ENCODE measurements around the gene VNN1.

Gene VNN1

GRCh38 chr6:132713352-132714134, at the start of gene VNN1:
Gene VNN1 (minus strand): TSS chr6:132714055. CDS start chr6:132714035, 20 bp downstream.
- DNase-seq = no peak

- no peak for DNase-seq
These were observed 49.4 kb upstream of the VNN1 start for GRCh38 chr6:132763269-132763668.

GRCh38 chr6:132760256-132760655, 46.4 kb upstream of the VNN1 start:
- DNase-seq = no peak

GRCh38 chr6:132758689-132759088, 44.8 kb upstream of the VNN1 start:
- no peak for DNase-seq

GRCh38 chr6:132752255-132752654, 38.4 kb upstream of the VNN1 start:
- DNase-seq = no peak

GRCh38 chr6:132751828-132752227, 38.0 kb upstream of the VNN1 start:
- DNase-seq = no peak

GRCh38 chr6:132751306-132751705, 37.5 kb upstream of the VNN1 start:
- no peak for DNase-seq

GRCh38 chr6:132750455-132751248, 36.8 kb upstream of the VNN1 start:
- no peak for DNase-seq

GRCh38 chr6:132749111-132749510, 35.3 kb upstream of the VNN1 start:
- no peak for DNase-seq

- DNase-seq = no peak
These were observed 34.6 kb upstream of the VNN1 start for GRCh38 chr6:132748446-132748845.

- no peak for DNase-seq
These were observed 32.2 kb upstream of the VNN1 start for GRCh38 chr6:132746048-132746447.

- no peak for DNase-seq
These were observed 28.6 kb upstream of the VNN1 start for GRCh38 chr6:132742495-132742894.

GRCh38 chr6:132741281-132741680, 27.4 kb upstream of the VNN1 start:
- no peak for DNase-seq

- DNase-seq = no peak
These were observed 22.4 kb upstream of the VNN1 start for GRCh38 chr6:132736239-132736638.

- DNase-seq = no peak
These were observed 20.9 kb upstream of the VNN1 start for GRCh38 chr6:132734694-132735236.

- DNase-seq = no peak
These were observed 20.0 kb upstream of the VNN1 start for GRCh38 chr6:132733814-132734213.

GRCh38 chr6:132733283-132733682, 19.4 kb upstream of the VNN1 start:
- no peak for DNase-seq

GRCh38 chr6:132731086-132731485, 17.2 kb upstream of the VNN1 start:
- no peak for DNase-seq

- DNase-seq = no peak
These were observed 16.7 kb upstream of the VNN1 start for GRCh38 chr6:132730560-132730959.

GRCh38 chr6:132728616-132729015, 14.8 kb upstream of the VNN1 start:
- DNase-seq = no peak

- DNase-seq = no peak
These were observed 12.7 kb upstream of the VNN1 start for GRCh38 chr6:132726608-132726975.

GRCh38 chr6:132725947-132726607, 12.2 kb upstream of the VNN1 start:
- no peak for DNase-seq

GRCh38 chr6:132725471-132725870, 11.6 kb upstream of the VNN1 start:
- DNase-seq = no peak
